GM12878 (cell line): Measurements from ENCODE around the gene IL34. TPM values are rescaled to one million over a fixed set of nuclear protein-coding genes. Genes with fewer than 3 reads are reported as not detected.

ENCODE experiments used
- ATAC-seq: fragments of 200-7000 bp; cut with Tn5 transposase; 3 replicates; pipeline ENCODE4 v1.9.1; 2020; ENCODE audit warnings: mild to moderate bottlenecking, moderate library complexity
- BruUV-seq: library from RNA; stranded (reverse); fragments of 400-500 nt; replicated peaks from 2 replicates; lab custom pipeline; 2021; lab: Mats Ljungman, UMichigan
- CTCF ChIA-PET: fragments of 300-600 bp; sonication (Branson Sonifier 250); formaldehyde crosslinking; extraction: SDS; loops from one replicate; lab custom pipeline; 2021; ENCODE audit warnings: inconsistent platforms; lab: Yijun Ruan, JAX
- POLR2A ChIA-PET: fragments of 350-600 bp; formaldehyde crosslinking; extraction: SDS; loops from one replicate; lab custom pipeline; 2021; ENCODE audit warnings: inconsistent platforms; lab: Charles Lee
- RAD21 ChIA-PET: fragments of 300-600 bp; sonication (Branson Sonifier 250); formaldehyde crosslinking; loops from one replicate; lab custom pipeline; 2023; ENCODE audit warnings: antibody characterized with exemption; ENCODE audit not compliant: unreplicated experiment; lab: Charles Lee
- SMC1A ChIA-PET: fragments of 300-600 bp; sonication (Branson Sonifier 250); formaldehyde crosslinking; loops from one replicate; lab custom pipeline; 2023; ENCODE audit not compliant: unreplicated experiment, uncharacterized antibody; lab: Charles Lee
- DNase-seq: peaks from one replicate; pipeline ENCODE4 v3.0.0-alpha.2; 2011; ENCODE audit warnings: low read depth, low spot score
- FAIRE-seq: peaks from 3 replicates; lab custom pipeline; 2011; peaks lifted over from hg19 to GRCh38; lab: Jason Lieb, UNC
- H2AFZ ChIP-seq: 2 replicates; pipeline ENCODE4 v1.6.0; 2011; ENCODE audit warnings: low read depth, low read length, control low read depth; ENCODE audit not compliant: control insufficient read depth
- H3K27ac ChIP-seq: 2 replicates; pipeline ENCODE4 v1.5.1; 2011; ENCODE audit warnings: control low read depth; ENCODE audit not compliant: control insufficient read depth, insufficient read depth
- H3K27me3 ChIP-seq, 2 experiments: replicated peaks in 1 of 2; 2 replicates each; pipeline versions ENCODE4 v1.6.0 to v1.6.1; 2011; ENCODE audit warnings: low read length in 1 of 2; ENCODE audit not compliant: control insufficient read depth in 2 of 2, insufficient read depth in 2 of 2
- H3K36me3 ChIP-seq, 2 experiments: 2 replicates each; pipeline ENCODE4 v1.5.1; 2011; ENCODE audit warnings: low read length in 1 of 2; ENCODE audit not compliant: control insufficient read depth in 2 of 2, insufficient read depth in 2 of 2
- H3K4me1 ChIP-seq: 2 replicates; pipeline ENCODE4 v1.6.1; 2011; ENCODE audit warnings: mild to moderate bottlenecking, low read length, moderate library complexity, mixed read lengths; ENCODE audit not compliant: control insufficient read depth, insufficient read depth
- H3K4me2 ChIP-seq: 2 replicates; pipeline ENCODE4 v1.6.0; 2011; ENCODE audit warnings: control low read depth; ENCODE audit not compliant: control insufficient read depth, insufficient read depth
- H3K4me3 ChIP-seq: fragments of 200-600 bp; sonication (generic); 2 replicates; pipeline ENCODE4 v1.5.1; 2016
- H3K79me2 ChIP-seq: 2 replicates; pipeline ENCODE4 v1.6.0; 2011; ENCODE audit warnings: low read length; ENCODE audit not compliant: control insufficient read depth, insufficient read depth
- H3K9ac ChIP-seq: 2 replicates; pipeline ENCODE4 v1.8.0; 2011; ENCODE audit warnings: low read length, control low read depth, mixed read lengths; ENCODE audit not compliant: control insufficient read depth, insufficient read depth
- H3K9me3 ChIP-seq: replicated peaks from 3 replicates; pipeline ENCODE4 v1.5.1; 2011; ENCODE audit warnings: mild to moderate bottlenecking, low read length; ENCODE audit not compliant: control insufficient read depth, insufficient read depth
- H4K20me1 ChIP-seq: 2 replicates; pipeline ENCODE4 v1.6.0; 2011; ENCODE audit not compliant: control insufficient read depth, insufficient read depth
- CTCF ChIP-seq, 3 experiments: IDR thresholded peaks in 2 of 3; conservative IDR thresholded peaks in 1 of 3; 2 replicates each; pipeline ENCODE4 v1.5.1; 2011; ENCODE audit warnings: low read depth in 3 of 3, low read length in 3 of 3, mild to moderate bottlenecking in 3 of 3, control low read depth in 2 of 3, moderate library complexity in 2 of 3, inconsistent platforms in 1 of 3, mixed read lengths in 1 of 3; ENCODE audit not compliant: control insufficient read depth in 2 of 3, insufficient read depth in 1 of 3; ENCODE audit errors: extremely low read depth in 1 of 3
- FOXM1 ChIP-seq: IDR thresholded peaks from 2 replicates; pipeline ENCODE4 v1.6.1; 2012; ENCODE audit warnings: low read depth, mild to moderate bottlenecking, inconsistent platforms, low read length, moderate library complexity
- WGBS: methylation state at CpG from one replicate; pipeline ENCODE4 v1.1.6; 2016; ENCODE audit warnings: low lambda C conversion rate; ENCODE audit not compliant: insufficient replicate concordance, insufficient coverage; ENCODE audit errors: missing lambda C conversion rate; 5-methylcytosine and 5-hydroxymethylcytosine counted together
- in situ Hi-C: fragments of 300-500 bp; cut with MboI; formaldehyde crosslinking; loops from 9 replicates; pipeline ENCODE4 v1.14.3; 2018; ENCODE audit warnings: mixed read lengths
- intact Hi-C: fragments of 100-400 bp; cut with micrococcal nuclease; formaldehyde crosslinking; loops from one replicate; pipeline ENCODE4 v1.14.2; 2022; ENCODE audit not compliant: unreplicated experiment
- polyA plus RNA-seq, 11 experiments: library from polyadenylated mRNA; depleted of rRNA in 4 of 11; unstranded in 6 of 11; stranded (reverse) in 5 of 11; fragments of >200 nt; fragmentation: Nextera tagmentation in 4 of 11; fragmentation: Illumina TruSeq in 1 of 11; extraction: Ambion mirVana in 4 of 11; extraction: Trizol in 1 of 11; gene quantifications; 1 replicate in 1 of 11; 2 replicates in 10 of 11; pipeline versions ENCODE4 v1.2.1 to v1.2.3, GENCODE V29; 2011 to 2016; ENCODE audit warnings: inconsistent platforms in 2 of 11, missing spikeins in 2 of 11, low read depth in 1 of 11
- total RNA-seq, 4 experiments: library from RNA; depleted of rRNA in 3 of 4; stranded (reverse); fragments of >200 nt in 3 of 4; fragmentation: Illumina TruSeq in 1 of 4; extraction: Trizol in 1 of 4; gene quantifications; 2 replicates each; pipeline versions ENCODE4 v1.2.1 to v1.2.3, GENCODE V29; 2013 to 2021

Gene IL34
- total and polyA plus RNA-seq, 10 of the 15 experiments (the other 5 are each of a cell fraction or from before 2014, with no cell fraction given), result 0.27 to 0.40 TPM; not detected in 8

- no peaks in the 10 kb centered on the region for H4K20me1 ChIP-seq
- H3K9ac ChIP-seq, result no peak overlapping the region
- SMC1A ChIA-PET, result no interaction called here
- 27% methylated on average over 14 of the region's 14 CpGs for WGBS
- CTCF ChIA-PET, result interaction anchor here (3.5 kb wide), 1 partner anchor 89 kb away, joined by 19 read pairs; no protein-coding TSS in a partner anchor
- no peak overlapping the region for H3K4me3 ChIP-seq
- no peak for DNase-seq
- no peak for FAIRE-seq
- no peaks in the 10 kb centered on the region for H3K79me2 ChIP-seq
- POLR2A ChIA-PET, result no interaction called here
- H3K27me3 ChIP-seq, result no peaks in the 10 kb centered on the region
- TF ChIP-seq FOXM1, result no peak
- TF ChIP-seq CTCF (IDR thresholded peaks at IDR 0.05 in 2 of 3, conservative IDR thresholded peaks at IDR 0.05 in 1 of 3; ENCODE audit: control insufficient read depth in 2 of 3, extremely low read depth in 1 of 3, insufficient read depth in 1 of 3, low read depth in 3 of 3, low read length in 3 of 3), result 0 out of 6 replicates have a peak, but pooled peaks of 1 of the 3 experiments have one; percentile 1
- BruUV-seq, result no TSS peak
- RAD21 ChIA-PET, result no interaction called here
- in situ Hi-C loops (no loop called here), intact Hi-C loops (no loop called here)
- H3K9me3 ChIP-seq, result no peaks in the 10 kb centered on the region
- H3K4me1 ChIP-seq, result no peaks in the 10 kb centered on the region
- no peak overlapping the region for H2AFZ ChIP-seq
- no peak for ATAC-seq
- no peaks in the 10 kb centered on the region for H3K36me3 ChIP-seq
- H3K27ac ChIP-seq, result no peak overlapping the region
- H3K4me2 ChIP-seq, result no peak overlapping the region
Measured at GRCh38 chr16:70682239-70683145, 36.1 kb downstream of the IL34 start.
